Measurements from ENCODE around the gene SLC25A44.
"Not testable (repeated sequence)": the region's sequence is repeated elsewhere in the genome, so short reads cannot be mapped to it uniquely, and the experiment has no call there.

SLC25A44 gene

GRCh38 chr1:156212130-156212529 lies 18.2 kb downstream of the SLC25A44 start:
- no peak for DNase-seq

GRCh38 chr1:156212833-156213643 lies 19.1 kb downstream of the SLC25A44 start, which contains the start of gene PMF1:
PMF1 (plus strand) TSS chr1:156213007; CDS start chr1:156213016, 9 bp downstream.
- peak; percentile 71 for DNase-seq

GRCh38 chr1:156213644-156213966 lies 19.7 kb downstream of the SLC25A44 start:
- DNase-seq, result no peak

GRCh38 chr1:156214024-156214748 lies 20.3 kb downstream of the SLC25A44 start:
- DNase-seq, result no peak

GRCh38 chr1:156216361-156217086 lies 22.6 kb downstream of the SLC25A44 start:
- not testable (repeated sequence) for DNase-seq

GRCh38 chr1:156217871-156218270 lies 24.0 kb downstream of the SLC25A44 start:
- DNase-seq, result no peak

GRCh38 chr1:156220226-156220625 lies 26.3 kb downstream of the SLC25A44 start:
- DNase-seq, result no peak

GRCh38 chr1:156221986-156222692 lies 28.2 kb downstream of the SLC25A44 start:
- DNase-seq, result no peak

- no peak for DNase-seq
These were observed 31.7 kb downstream of the SLC25A44 start for GRCh38 chr1:156225677-156226014.

GRCh38 chr1:156226116-156226538 lies 32.2 kb downstream of the SLC25A44 start:
- no peak for DNase-seq

GRCh38 chr1:156226782-156227181 lies 32.9 kb downstream of the SLC25A44 start:
- DNase-seq, result no peak

GRCh38 chr1:156228501-156228900 lies 34.6 kb downstream of the SLC25A44 start:
- no peak for DNase-seq

- no peak for DNase-seq
These were observed 36.0 kb downstream of the SLC25A44 start for GRCh38 chr1:156229809-156230472.

GRCh38 chr1:156230473-156230837 lies 36.6 kb downstream of the SLC25A44 start:
- no peak for DNase-seq

- no peak for DNase-seq
These were observed 38.4 kb downstream of the SLC25A44 start for GRCh38 chr1:156232201-156232894.

GRCh38 chr1:156233426-156234127 lies 39.7 kb downstream of the SLC25A44 start:
- no peak for DNase-seq

- DNase-seq, result no peak
These were observed 42.3 kb downstream of the SLC25A44 start for GRCh38 chr1:156236164-156236563.

- no peak for DNase-seq
These were observed 44.3 kb downstream of the SLC25A44 start for GRCh38 chr1:156238248-156238647.

GRCh38 chr1:156241311-156241811 lies 47.5 kb downstream of the SLC25A44 start:
- DNase-seq, result no peak

- DNase-seq, result no peak
These were observed 48.0 kb downstream of the SLC25A44 start, which contains the start of gene BGLAP for GRCh38 chr1:156241926-156242325. BGLAP (plus strand) TSS chr1:156242184; CDS start chr1:156242232, 48 bp downstream.

GRCh38 chr1:156242738-156243137 lies 48.8 kb downstream of the SLC25A44 start:
- DNase-seq, result no peak

Measured in NCI-H524 treated with DMSO at 0.1 percent for 48 hours (cell line).